H9 (cell line): ENCODE data around the gene ADCY5. TPM values are rescaled to one million over a fixed set of nuclear protein-coding genes. Genes with fewer than 3 reads are reported as not detected.

Experiments
- DNase-seq: peaks from one replicate; pipeline ENCODE4 v3.0.0-alpha.2; 2017
- H2AFZ ChIP-seq: one replicate; pipeline ENCODE4 v1.6.1; 2013; ENCODE audit warnings: mild to moderate bottlenecking, low read length, control low read depth, moderate library complexity
- H2AK5ac ChIP-seq: 2 replicates; pipeline ENCODE4 v1.6.1; 2013; ENCODE audit warnings: low read length, control low read depth, mixed read lengths; ENCODE audit not compliant: insufficient read length
- H2BK120ac ChIP-seq: one replicate; pipeline ENCODE4 v1.6.1; 2013; ENCODE audit warnings: low read depth, mild to moderate bottlenecking, low read length, control low read depth, inconsistent platforms; ENCODE audit not compliant: poor library complexity, severe bottlenecking
- H2BK12ac ChIP-seq: 2 replicates; pipeline ENCODE4 v1.6.1; 2013; ENCODE audit warnings: low read length, control low read depth, mixed read lengths, low read depth; ENCODE audit not compliant: insufficient read length
- H2BK15ac ChIP-seq: 2 replicates; pipeline ENCODE4 v1.6.1; 2013; ENCODE audit warnings: low read depth, low read length, control low read depth
- H2BK20ac ChIP-seq: one replicate; pipeline ENCODE4 v1.6.1; 2013; ENCODE audit warnings: low read depth, mild to moderate bottlenecking, low read length, control low read depth, inconsistent platforms; ENCODE audit not compliant: poor library complexity, severe bottlenecking
- H2BK5ac ChIP-seq: 2 replicates; pipeline ENCODE4 v1.6.1; 2013; ENCODE audit warnings: low read length, control low read depth, mixed read lengths; ENCODE audit not compliant: insufficient read length
- H3K14ac ChIP-seq: 2 replicates; pipeline ENCODE4 v1.6.1; 2013; ENCODE audit warnings: low read length, control low read depth; ENCODE audit not compliant: insufficient read depth
- H3K18ac ChIP-seq: 2 replicates; pipeline ENCODE4 v1.6.1; 2013; ENCODE audit warnings: low read depth, mild to moderate bottlenecking, mixed read lengths, low read length, control low read depth; ENCODE audit not compliant: insufficient read length
- H3K23ac ChIP-seq: 2 replicates; pipeline ENCODE4 v1.6.1; 2013; ENCODE audit warnings: low read length, control low read depth, mixed read lengths, low read depth; ENCODE audit not compliant: insufficient read length
- H3K23me2 ChIP-seq: 2 replicates; pipeline ENCODE4 v1.6.1; 2013; ENCODE audit warnings: low read depth, mild to moderate bottlenecking, mixed read lengths, low read length, control low read depth; ENCODE audit not compliant: insufficient read length, poor library complexity, severe bottlenecking
- H3K27ac ChIP-seq: 2 replicates; pipeline ENCODE4 v1.5.1; 2013; ENCODE audit warnings: low read length, control low read depth, mixed read lengths, low read depth; ENCODE audit not compliant: insufficient read length
- H3K27me3 ChIP-seq: 2 replicates; pipeline ENCODE4 v1.6.1; 2013; ENCODE audit warnings: low read length, control low read depth, inconsistent platforms; ENCODE audit not compliant: insufficient read depth
- H3K4ac ChIP-seq: 2 replicates; pipeline ENCODE4 v1.6.1; 2013; ENCODE audit warnings: low read depth, mild to moderate bottlenecking, control low read depth, inconsistent platforms, low read length, moderate library complexity
- H3K4me1 ChIP-seq: 2 replicates; pipeline ENCODE4 v1.6.1; 2013; ENCODE audit warnings: low read length, control low read depth, inconsistent platforms; ENCODE audit not compliant: insufficient read depth
- H3K4me2 ChIP-seq: 2 replicates; pipeline ENCODE4 v1.6.1; 2013; ENCODE audit warnings: low read length, control low read depth, mixed read lengths; ENCODE audit not compliant: insufficient read length, insufficient read depth
- H3K56ac ChIP-seq: 2 replicates; pipeline ENCODE4 v1.6.1; 2013; ENCODE audit warnings: low read depth, mild to moderate bottlenecking, mixed read lengths, low read length, control low read depth; ENCODE audit not compliant: insufficient read length
- H3K79me1 ChIP-seq: 2 replicates; pipeline ENCODE4 v1.6.1; 2013; ENCODE audit warnings: low read depth, mild to moderate bottlenecking, moderate library complexity, low read length, control low read depth, inconsistent platforms; ENCODE audit not compliant: insufficient read depth, poor library complexity, severe bottlenecking
- H3K79me2 ChIP-seq: 2 replicates; pipeline ENCODE4 v1.6.1; 2013; ENCODE audit warnings: low read length, control low read depth, inconsistent platforms; ENCODE audit not compliant: insufficient read depth
- H3K9ac ChIP-seq: 2 replicates; pipeline ENCODE4 v1.6.1; 2013; ENCODE audit warnings: low read length, control low read depth, mixed read lengths; ENCODE audit not compliant: insufficient read length; ENCODE audit errors: extremely low read depth
- H3K9me3 ChIP-seq: one replicate; pipeline ENCODE4 v1.6.1; 2013; ENCODE audit warnings: low read depth, low read length, inconsistent platforms; ENCODE audit not compliant: control insufficient read depth
- H3T11ph ChIP-seq: one replicate; pipeline ENCODE4 v1.6.1; 2013; ENCODE audit warnings: mild to moderate bottlenecking, low read length, control low read depth, inconsistent platforms
- H4K20me1 ChIP-seq: one replicate; pipeline ENCODE4 v1.6.1; 2013; ENCODE audit not compliant: control insufficient read depth, insufficient read length, insufficient read depth
- H4K5ac ChIP-seq: 2 replicates; pipeline ENCODE4 v1.6.1; 2013; ENCODE audit warnings: low read depth, mild to moderate bottlenecking, mixed read lengths, low read length, control low read depth; ENCODE audit not compliant: insufficient read length
- H4K8ac ChIP-seq: replicated peaks from 2 replicates; pipeline ENCODE4 v1.6.1; 2013; ENCODE audit warnings: low read length, control low read depth, mixed read lengths, low read depth; ENCODE audit not compliant: insufficient read length
- H4K91ac ChIP-seq: 2 replicates; pipeline ENCODE4 v1.6.1; 2013; ENCODE audit warnings: low read depth, mild to moderate bottlenecking, moderate library complexity, mixed read lengths, low read length, control low read depth; ENCODE audit not compliant: insufficient read length
- H3K27ac Mint-ChIP-seq, 3 experiments: 2 replicates in 2 of 3; 3 replicates in 1 of 3; pipeline ENCODE4 v1.8.0; 2020 to 2021; ENCODE audit warnings: mixed read lengths in 3 of 3, mild to moderate bottlenecking in 1 of 3, moderate library complexity in 1 of 3
- H3K27me3 Mint-ChIP-seq: 2 replicates; pipeline ENCODE4 v1.8.0; 2021; ENCODE audit warnings: low read depth, mild to moderate bottlenecking, moderate library complexity, mixed read lengths
- H3K36me3 Mint-ChIP-seq, 3 experiments: 2 replicates in 2 of 3; 3 replicates in 1 of 3; pipeline ENCODE4 v1.8.0; 2020 to 2021; ENCODE audit warnings: low read depth in 3 of 3, mixed read lengths in 3 of 3; ENCODE audit not compliant: insufficient read depth in 1 of 3
- H3K4me1 Mint-ChIP-seq, 2 experiments: 2 replicates each; pipeline ENCODE4 v1.8.0; 2020; ENCODE audit warnings: mixed read lengths in 2 of 2
- H3K4me3 Mint-ChIP-seq, 2 experiments: 2 replicates in 1 of 2; 3 replicates in 1 of 2; pipeline ENCODE4 v1.8.0; 2020 to 2021; ENCODE audit warnings: mild to moderate bottlenecking in 2 of 2, mixed read lengths in 2 of 2, moderate library complexity in 1 of 2
- H3K9me3 Mint-ChIP-seq, 2 experiments: 2 replicates in 1 of 2; 3 replicates in 1 of 2; pipeline ENCODE4 v1.8.0; 2020; ENCODE audit warnings: mild to moderate bottlenecking in 2 of 2, mixed read lengths in 2 of 2, moderate library complexity in 1 of 2
- WGBS: extraction: QIAGEN DNeasy Blood & Tissue Kit; methylation state at CpG from one replicate; pipeline ENCODE4 v1.1.7; 2013; ENCODE audit warnings: missing lambda C conversion rate, low lambda C conversion rate, mixed read lengths; ENCODE audit not compliant: insufficient read length; ENCODE audit errors: extremely low coverage; 5-methylcytosine and 5-hydroxymethylcytosine counted together
- total RNA-seq: library from RNA; stranded (reverse); gene quantifications from 2 replicates; pipeline ENCODE4 v1.2.1, GENCODE V29; 2021
- TF ChIP-seq, protein P1 (sequence below): fragments of 200-600 bp; sonication (generic); conservative IDR thresholded peaks from 3 replicates; pipeline ENCODE4 v1.8.0; 2021; ENCODE audit warnings: antibody characterized with exemption, mild to moderate bottlenecking

The ADCY5 gene
- total RNA-seq, 1 experiment from 2014 or later = 5.0 TPM

GRCh38 chr3:123370819-123371218 lies 78.1 kb downstream of the ADCY5 start:
- no peak overlapping the region for H3K27ac ChIP-seq
- no peaks in the 10 kb centered on the region for H3K79me1 ChIP-seq
- no peak overlapping the region for H2AK5ac ChIP-seq
- Mint-ChIP-seq H3K36me3 (peaks cover 0 to 5% (median 0%) of the 10 kb centered on the region in 3 experiments; a peak in 1 of 7 replicates), H3K27me3 (peaks cover 2% of the 10 kb centered on the region), H3K9me3 (peaks cover 6 to 11% of the 10 kb centered on the region in 2 experiments; a peak in 3 of 5 replicates), H3K27ac (no peak overlapping the region), H3K4me3 (no peak overlapping the region), H3K4me1 (peaks cover 2 to 11% of the 10 kb centered on the region in 2 experiments; a peak in 3 of 4 replicates)
- no peak overlapping the region for H2AFZ ChIP-seq
- H2BK15ac ChIP-seq = no peak overlapping the region
- H2BK12ac ChIP-seq = no peak overlapping the region
- no peaks in the 10 kb centered on the region for H4K20me1 ChIP-seq
- DNase-seq = no peak
- no peak overlapping the region for H3K14ac ChIP-seq
- no peak overlapping the region for H4K8ac ChIP-seq
- no peaks in the 10 kb centered on the region for H3K23me2 ChIP-seq
- TF ChIP-seq, protein P1, sequence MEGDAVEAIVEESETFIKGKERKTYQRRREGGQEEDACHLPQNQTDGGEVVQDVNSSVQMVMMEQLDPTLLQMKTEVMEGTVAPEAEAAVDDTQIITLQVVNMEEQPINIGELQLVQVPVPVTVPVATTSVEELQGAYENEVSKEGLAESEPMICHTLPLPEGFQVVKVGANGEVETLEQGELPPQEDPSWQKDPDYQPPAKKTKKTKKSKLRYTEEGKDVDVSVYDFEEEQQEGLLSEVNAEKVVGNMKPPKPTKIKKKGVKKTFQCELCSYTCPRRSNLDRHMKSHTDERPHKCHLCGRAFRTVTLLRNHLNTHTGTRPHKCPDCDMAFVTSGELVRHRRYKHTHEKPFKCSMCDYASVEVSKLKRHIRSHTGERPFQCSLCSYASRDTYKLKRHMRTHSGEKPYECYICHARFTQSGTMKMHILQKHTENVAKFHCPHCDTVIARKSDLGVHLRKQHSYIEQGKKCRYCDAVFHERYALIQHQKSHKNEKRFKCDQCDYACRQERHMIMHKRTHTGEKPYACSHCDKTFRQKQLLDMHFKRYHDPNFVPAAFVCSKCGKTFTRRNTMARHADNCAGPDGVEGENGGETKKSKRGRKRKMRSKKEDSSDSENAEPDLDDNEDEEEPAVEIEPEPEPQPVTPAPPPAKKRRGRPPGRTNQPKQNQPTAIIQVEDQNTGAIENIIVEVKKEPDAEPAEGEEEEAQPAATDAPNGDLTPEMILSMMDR = no peak
- WGBS = no CpG with 5 or more reads among the region's 7 CpGs
- no peaks in the 10 kb centered on the region for H3K4me1 ChIP-seq
- no peaks in the 10 kb centered on the region for H3K27me3 ChIP-seq
- no peak overlapping the region for H3K4ac ChIP-seq
- no peak overlapping the region for H3K56ac ChIP-seq
- no peak overlapping the region for H3K4me2 ChIP-seq
- H2BK20ac ChIP-seq = no peak overlapping the region
- H2BK5ac ChIP-seq = no peak overlapping the region
- H4K91ac ChIP-seq = no peak overlapping the region
- no peaks in the 10 kb centered on the region for H3K9me3 ChIP-seq
- no peak overlapping the region for H3T11ph ChIP-seq
- no peak overlapping the region for H3K9ac ChIP-seq
- no peak overlapping the region for H2BK120ac ChIP-seq
- H4K5ac ChIP-seq = no peak overlapping the region
- H3K79me2 ChIP-seq = no peaks in the 10 kb centered on the region
- H3K18ac ChIP-seq = no peak overlapping the region
- no peak overlapping the region for H3K23ac ChIP-seq
